B cell (primary cell): Measurements from ENCODE around the gene MEGF11.

Experiments
- EZH2 ChIP-seq: IDR thresholded peaks from 2 replicates; pipeline ENCODE4 v1.6.1; 2012; ENCODE audit warnings: borderline replicate concordance, low read depth, mild to moderate bottlenecking, moderate library complexity, low read length; ENCODE audit not compliant: insufficient read depth, poor library complexity, severe bottlenecking
- TF ChIP-seq, protein P1 (sequence below): fragments of 200-600 bp; IDR thresholded peaks from one replicate; pipeline ENCODE4 v1.8.0; 2022; ENCODE audit warnings: antibody characterized with exemption, mild to moderate bottlenecking

- TF ChIP-seq, protein P1, sequence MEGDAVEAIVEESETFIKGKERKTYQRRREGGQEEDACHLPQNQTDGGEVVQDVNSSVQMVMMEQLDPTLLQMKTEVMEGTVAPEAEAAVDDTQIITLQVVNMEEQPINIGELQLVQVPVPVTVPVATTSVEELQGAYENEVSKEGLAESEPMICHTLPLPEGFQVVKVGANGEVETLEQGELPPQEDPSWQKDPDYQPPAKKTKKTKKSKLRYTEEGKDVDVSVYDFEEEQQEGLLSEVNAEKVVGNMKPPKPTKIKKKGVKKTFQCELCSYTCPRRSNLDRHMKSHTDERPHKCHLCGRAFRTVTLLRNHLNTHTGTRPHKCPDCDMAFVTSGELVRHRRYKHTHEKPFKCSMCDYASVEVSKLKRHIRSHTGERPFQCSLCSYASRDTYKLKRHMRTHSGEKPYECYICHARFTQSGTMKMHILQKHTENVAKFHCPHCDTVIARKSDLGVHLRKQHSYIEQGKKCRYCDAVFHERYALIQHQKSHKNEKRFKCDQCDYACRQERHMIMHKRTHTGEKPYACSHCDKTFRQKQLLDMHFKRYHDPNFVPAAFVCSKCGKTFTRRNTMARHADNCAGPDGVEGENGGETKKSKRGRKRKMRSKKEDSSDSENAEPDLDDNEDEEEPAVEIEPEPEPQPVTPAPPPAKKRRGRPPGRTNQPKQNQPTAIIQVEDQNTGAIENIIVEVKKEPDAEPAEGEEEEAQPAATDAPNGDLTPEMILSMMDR = no peak
- no peak for TF ChIP-seq EZH2
Measured at GRCh38 chr15:66221126-66221525, 32.4 kb downstream of the MEGF11 start.
